HepG2 (cell line): ENCODE measurements around the gene SLC25A25. TPM values are rescaled to one million over a fixed set of nuclear protein-coding genes. Genes with fewer than 3 reads are reported as not detected.

ENCODE experiments used
- CBFB ChIP-seq: sonication (generic); formaldehyde crosslinking; IDR thresholded peaks from 2 replicates; pipeline ENCODE4 v1.4.0; 2020; ENCODE audit warnings: missing genetic modification reagents
- PRMT3 ChIP-seq: sonication (generic); formaldehyde crosslinking; IDR thresholded peaks from 2 replicates; pipeline ENCODE4 v1.8.1; 2022; ENCODE audit warnings: low read depth, mild to moderate bottlenecking, moderate library complexity, missing genetic modification reagents, borderline replicate concordance
- SP2 ChIP-seq: sonication (generic); formaldehyde crosslinking; IDR thresholded peaks from 2 replicates; pipeline ENCODE4 v1.5.1; 2020; ENCODE audit warnings: mild to moderate bottlenecking, missing genetic modification reagents
- SUZ12 ChIP-seq: fragments of 150-350 bp; IDR thresholded peaks from 2 replicates; pipeline ENCODE4 v1.6.1; 2014; ENCODE audit warnings: low read depth, low read length
- ZNF251 ChIP-seq: sonication (generic); formaldehyde crosslinking; IDR thresholded peaks from 2 replicates; pipeline ENCODE4 v1.9.0; 2021; ENCODE audit warnings: mild to moderate bottlenecking, missing genetic modification reagents
- ZNF256 ChIP-seq: sonication (generic); formaldehyde crosslinking; conservative IDR thresholded peaks from 2 replicates; pipeline ENCODE4 v1.4.0; 2020; ENCODE audit warnings: missing genetic modification reagents
- ZNF331 ChIP-seq: sonication (generic); formaldehyde crosslinking; IDR thresholded peaks from 2 replicates; pipeline ENCODE4 v1.4.0; 2020; ENCODE audit warnings: missing genetic modification reagents
- ZNF343 ChIP-seq: sonication (generic); formaldehyde crosslinking; IDR thresholded peaks from 2 replicates; pipeline ENCODE4 v1.4.0; 2020; ENCODE audit warnings: mild to moderate bottlenecking, missing genetic modification reagents
- ZNF44 ChIP-seq: sonication (generic); formaldehyde crosslinking; IDR thresholded peaks from 2 replicates; pipeline ENCODE4 v1.5.1; 2020; ENCODE audit warnings: mild to moderate bottlenecking, missing genetic modification reagents
- ZNF547 ChIP-seq: sonication (generic); formaldehyde crosslinking; IDR thresholded peaks from 2 replicates; pipeline ENCODE4 v1.5.1; 2020; ENCODE audit warnings: mild to moderate bottlenecking, missing genetic modification reagents
- ZNF720 ChIP-seq: sonication (generic); formaldehyde crosslinking; IDR thresholded peaks from 2 replicates; pipeline ENCODE4 v1.4.0; 2020; ENCODE audit warnings: missing genetic modification reagents
- polyA plus RNA-seq, 8 experiments: library from polyadenylated mRNA; depleted of rRNA in 3 of 8; stranded (reverse) in 7 of 8; unstranded in 1 of 8; fragments of >200 nt; fragmentation: Illumina TruSeq in 4 of 8; extraction: Trizol in 4 of 8; gene quantifications; 2 replicates each; pipeline versions ENCODE4 v1.2.1 to v1.2.3, GENCODE V29; 2011 to 2016; ENCODE audit warnings: low read depth in 4 of 8, missing spikeins in 1 of 8, mixed read lengths in 1 of 8; ENCODE audit not compliant: insufficient read depth in 1 of 8
- total RNA-seq, 5 experiments: library from RNA; depleted of rRNA; stranded (reverse); fragments of >200 nt; fragmentation: Illumina TruSeq; extraction: Trizol; gene quantifications; 2 replicates each; pipeline ENCODE4 v1.2.3, GENCODE V29; 2016; ENCODE audit warnings: low read depth in 1 of 5
- TF ChIP-seq, protein P1 (sequence below): fragments of 450-650 bp; IDR thresholded peaks from 2 replicates; pipeline ENCODE4 v1.6.1; 2017
- TF ChIP-seq, protein P2 (sequence below), 2 experiments: sonication (generic) in 1 of 2; formaldehyde crosslinking in 1 of 2; IDR thresholded peaks; 2 replicates each; pipeline versions ENCODE4 v1.6.1 to v1.9.0; 2014 to 2022; ENCODE audit warnings: antibody characterized with exemption in 1 of 2, borderline replicate concordance in 1 of 2, inconsistent platforms in 1 of 2, low read depth in 1 of 2, missing genetic modification reagents in 1 of 2
- TF ChIP-seq, protein P3 (sequence below): sonication (generic); formaldehyde crosslinking; IDR thresholded peaks from 2 replicates; pipeline ENCODE4 v1.5.0; 2020; ENCODE audit warnings: mild to moderate bottlenecking, missing genetic modification reagents
- TF ChIP-seq, protein P4 (sequence below): sonication (generic); formaldehyde crosslinking; IDR thresholded peaks from 2 replicates; pipeline ENCODE4 v1.4.0; 2020; ENCODE audit warnings: mild to moderate bottlenecking, low read depth, missing genetic modification reagents

SLC25A25 gene
- total and polyA plus RNA-seq, 2 of the 13 experiments (the other 11 are each of a cell fraction or from before 2014, with no cell fraction given), result 10.5 to 24.8 TPM

DNA sequence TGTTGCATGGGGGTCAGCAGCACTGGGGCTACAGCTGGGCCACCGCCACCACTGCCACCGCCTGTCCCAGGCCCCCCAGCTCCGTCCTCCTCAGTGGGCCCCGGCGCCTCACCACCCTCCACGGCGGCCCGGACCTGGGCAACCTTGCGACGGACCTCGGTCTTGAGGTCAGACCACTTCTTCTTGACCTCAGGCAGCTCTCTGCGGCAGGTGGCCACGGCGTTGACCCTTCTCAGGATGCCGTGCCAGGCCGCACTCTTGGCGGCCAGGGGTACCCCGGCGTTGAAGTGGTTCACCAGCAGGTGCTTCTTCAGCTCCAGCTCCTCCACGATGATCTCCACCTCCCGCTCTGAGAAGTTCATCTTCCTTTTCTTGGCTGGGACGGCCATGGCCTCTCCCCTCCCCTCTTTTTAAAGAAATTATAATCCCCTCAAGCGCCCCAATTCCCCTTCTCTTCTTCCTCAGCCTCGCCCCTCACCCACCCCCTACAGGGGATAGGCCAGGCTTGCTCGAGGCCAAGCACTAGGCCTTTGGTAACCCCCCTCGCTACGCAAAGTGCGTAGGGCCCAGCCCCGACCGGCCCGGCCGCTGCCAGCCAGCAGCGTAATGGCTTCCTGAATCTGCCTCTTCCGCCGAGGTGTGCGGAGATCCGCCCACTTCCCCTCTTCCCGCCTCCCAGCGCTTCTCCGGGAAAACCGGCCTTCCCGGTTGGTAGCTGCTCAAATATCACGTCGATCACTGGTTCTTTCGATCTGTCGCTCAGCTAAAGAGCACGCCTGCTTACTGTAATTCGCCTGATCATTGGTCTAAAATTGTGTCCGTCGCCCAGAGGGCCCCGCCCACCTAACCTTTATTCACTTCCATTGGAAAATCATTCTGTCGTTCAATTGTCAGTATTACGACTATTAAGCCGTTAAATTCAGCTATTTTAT, 1.1 kb upstream of the SLC25A25 start, which contains the start of gene NAIF1 (continued):
- TF ChIP-seq, protein P1, sequence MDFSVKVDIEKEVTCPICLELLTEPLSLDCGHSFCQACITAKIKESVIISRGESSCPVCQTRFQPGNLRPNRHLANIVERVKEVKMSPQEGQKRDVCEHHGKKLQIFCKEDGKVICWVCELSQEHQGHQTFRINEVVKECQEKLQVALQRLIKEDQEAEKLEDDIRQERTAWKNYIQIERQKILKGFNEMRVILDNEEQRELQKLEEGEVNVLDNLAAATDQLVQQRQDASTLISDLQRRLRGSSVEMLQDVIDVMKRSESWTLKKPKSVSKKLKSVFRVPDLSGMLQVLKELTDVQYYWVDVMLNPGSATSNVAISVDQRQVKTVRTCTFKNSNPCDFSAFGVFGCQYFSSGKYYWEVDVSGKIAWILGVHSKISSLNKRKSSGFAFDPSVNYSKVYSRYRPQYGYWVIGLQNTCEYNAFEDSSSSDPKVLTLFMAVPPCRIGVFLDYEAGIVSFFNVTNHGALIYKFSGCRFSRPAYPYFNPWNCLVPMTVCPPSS, result no peak
- peak; percentile 95 for TF ChIP-seq SP2
- no peak for TF ChIP-seq ZNF251
- TF ChIP-seq ZNF44 (CRISPR knock-in tag), result no peak
- TF ChIP-seq, protein P2, sequence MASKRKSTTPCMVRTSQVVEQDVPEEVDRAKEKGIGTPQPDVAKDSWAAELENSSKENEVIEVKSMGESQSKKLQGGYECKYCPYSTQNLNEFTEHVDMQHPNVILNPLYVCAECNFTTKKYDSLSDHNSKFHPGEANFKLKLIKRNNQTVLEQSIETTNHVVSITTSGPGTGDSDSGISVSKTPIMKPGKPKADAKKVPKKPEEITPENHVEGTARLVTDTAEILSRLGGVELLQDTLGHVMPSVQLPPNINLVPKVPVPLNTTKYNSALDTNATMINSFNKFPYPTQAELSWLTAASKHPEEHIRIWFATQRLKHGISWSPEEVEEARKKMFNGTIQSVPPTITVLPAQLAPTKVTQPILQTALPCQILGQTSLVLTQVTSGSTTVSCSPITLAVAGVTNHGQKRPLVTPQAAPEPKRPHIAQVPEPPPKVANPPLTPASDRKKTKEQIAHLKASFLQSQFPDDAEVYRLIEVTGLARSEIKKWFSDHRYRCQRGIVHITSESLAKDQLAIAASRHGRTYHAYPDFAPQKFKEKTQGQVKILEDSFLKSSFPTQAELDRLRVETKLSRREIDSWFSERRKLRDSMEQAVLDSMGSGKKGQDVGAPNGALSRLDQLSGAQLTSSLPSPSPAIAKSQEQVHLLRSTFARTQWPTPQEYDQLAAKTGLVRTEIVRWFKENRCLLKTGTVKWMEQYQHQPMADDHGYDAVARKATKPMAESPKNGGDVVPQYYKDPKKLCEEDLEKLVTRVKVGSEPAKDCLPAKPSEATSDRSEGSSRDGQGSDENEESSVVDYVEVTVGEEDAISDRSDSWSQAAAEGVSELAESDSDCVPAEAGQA (IDR thresholded peaks at IDR 0.05; ENCODE audit: low read depth), result 0 out of 2 replicates have a peak, but pooled peaks have one; percentile 33
- TF ChIP-seq, protein P2 (CRISPR knock-in tag; IDR thresholded peaks at IDR 0.05; ENCODE audit: borderline replicate concordance), result no peak
- TF ChIP-seq ZNF547 (CRISPR knock-in tag), result no peak
- no peak for TF ChIP-seq ZNF256 (CRISPR knock-in tag)
- no peak for TF ChIP-seq ZNF343 (CRISPR knock-in tag)
- no peak for TF ChIP-seq CBFB (CRISPR knock-in tag)
- no peak for TF ChIP-seq PRMT3 (CRISPR knock-in tag)
- TF ChIP-seq, protein P3, sequence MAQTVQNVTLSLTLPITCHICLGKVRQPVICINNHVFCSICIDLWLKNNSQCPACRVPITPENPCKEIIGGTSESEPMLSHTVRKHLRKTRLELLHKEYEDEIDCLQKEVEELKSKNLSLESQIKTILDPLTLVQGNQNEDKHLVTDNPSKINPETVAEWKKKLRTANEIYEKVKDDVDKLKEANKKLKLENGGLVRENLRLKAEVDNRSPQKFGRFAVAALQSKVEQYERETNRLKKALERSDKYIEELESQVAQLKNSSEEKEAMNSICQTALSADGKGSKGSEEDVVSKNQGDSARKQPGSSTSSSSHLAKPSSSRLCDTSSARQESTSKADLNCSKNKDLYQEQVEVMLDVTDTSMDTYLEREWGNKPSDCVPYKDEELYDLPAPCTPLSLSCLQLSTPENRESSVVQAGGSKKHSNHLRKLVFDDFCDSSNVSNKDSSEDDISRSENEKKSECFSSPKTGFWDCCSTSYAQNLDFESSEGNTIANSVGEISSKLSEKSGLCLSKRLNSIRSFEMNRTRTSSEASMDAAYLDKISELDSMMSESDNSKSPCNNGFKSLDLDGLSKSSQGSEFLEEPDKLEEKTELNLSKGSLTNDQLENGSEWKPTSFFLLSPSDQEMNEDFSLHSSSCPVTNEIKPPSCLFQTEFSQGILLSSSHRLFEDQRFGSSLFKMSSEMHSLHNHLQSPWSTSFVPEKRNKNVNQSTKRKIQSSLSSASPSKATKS (CRISPR knock-in tag), result no peak
- TF ChIP-seq ZNF720 (CRISPR knock-in tag), result no peak
- TF ChIP-seq ZNF331 (CRISPR knock-in tag), result 0 out of 2 replicates have a peak, but pooled peaks have one; percentile 27
- TF ChIP-seq SUZ12, result no peak
- TF ChIP-seq, protein P4, sequence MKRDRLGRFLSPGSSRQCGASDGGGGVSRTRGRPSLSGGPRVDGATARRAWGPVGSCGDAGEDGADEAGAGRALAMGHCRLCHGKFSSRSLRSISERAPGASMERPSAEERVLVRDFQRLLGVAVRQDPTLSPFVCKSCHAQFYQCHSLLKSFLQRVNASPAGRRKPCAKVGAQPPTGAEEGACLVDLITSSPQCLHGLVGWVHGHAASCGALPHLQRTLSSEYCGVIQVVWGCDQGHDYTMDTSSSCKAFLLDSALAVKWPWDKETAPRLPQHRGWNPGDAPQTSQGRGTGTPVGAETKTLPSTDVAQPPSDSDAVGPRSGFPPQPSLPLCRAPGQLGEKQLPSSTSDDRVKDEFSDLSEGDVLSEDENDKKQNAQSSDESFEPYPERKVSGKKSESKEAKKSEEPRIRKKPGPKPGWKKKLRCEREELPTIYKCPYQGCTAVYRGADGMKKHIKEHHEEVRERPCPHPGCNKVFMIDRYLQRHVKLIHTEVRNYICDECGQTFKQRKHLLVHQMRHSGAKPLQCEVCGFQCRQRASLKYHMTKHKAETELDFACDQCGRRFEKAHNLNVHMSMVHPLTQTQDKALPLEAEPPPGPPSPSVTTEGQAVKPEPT (CRISPR knock-in tag), result no peak
